ENCODE measurements around the gene CYP39A1. TPM values are rescaled to one million over a fixed set of nuclear protein-coding genes. Genes with fewer than 3 reads are reported as not detected.
A peak's percentile ranks its signal among the peaks of the same experiment; 100 is the strongest.

Gene CYP39A1, protein sequence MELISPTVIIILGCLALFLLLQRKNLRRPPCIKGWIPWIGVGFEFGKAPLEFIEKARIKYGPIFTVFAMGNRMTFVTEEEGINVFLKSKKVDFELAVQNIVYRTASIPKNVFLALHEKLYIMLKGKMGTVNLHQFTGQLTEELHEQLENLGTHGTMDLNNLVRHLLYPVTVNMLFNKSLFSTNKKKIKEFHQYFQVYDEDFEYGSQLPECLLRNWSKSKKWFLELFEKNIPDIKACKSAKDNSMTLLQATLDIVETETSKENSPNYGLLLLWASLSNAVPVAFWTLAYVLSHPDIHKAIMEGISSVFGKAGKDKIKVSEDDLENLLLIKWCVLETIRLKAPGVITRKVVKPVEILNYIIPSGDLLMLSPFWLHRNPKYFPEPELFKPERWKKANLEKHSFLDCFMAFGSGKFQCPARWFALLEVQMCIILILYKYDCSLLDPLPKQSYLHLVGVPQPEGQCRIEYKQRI
- 1.4 TPM for total RNA-seq

DNA sequence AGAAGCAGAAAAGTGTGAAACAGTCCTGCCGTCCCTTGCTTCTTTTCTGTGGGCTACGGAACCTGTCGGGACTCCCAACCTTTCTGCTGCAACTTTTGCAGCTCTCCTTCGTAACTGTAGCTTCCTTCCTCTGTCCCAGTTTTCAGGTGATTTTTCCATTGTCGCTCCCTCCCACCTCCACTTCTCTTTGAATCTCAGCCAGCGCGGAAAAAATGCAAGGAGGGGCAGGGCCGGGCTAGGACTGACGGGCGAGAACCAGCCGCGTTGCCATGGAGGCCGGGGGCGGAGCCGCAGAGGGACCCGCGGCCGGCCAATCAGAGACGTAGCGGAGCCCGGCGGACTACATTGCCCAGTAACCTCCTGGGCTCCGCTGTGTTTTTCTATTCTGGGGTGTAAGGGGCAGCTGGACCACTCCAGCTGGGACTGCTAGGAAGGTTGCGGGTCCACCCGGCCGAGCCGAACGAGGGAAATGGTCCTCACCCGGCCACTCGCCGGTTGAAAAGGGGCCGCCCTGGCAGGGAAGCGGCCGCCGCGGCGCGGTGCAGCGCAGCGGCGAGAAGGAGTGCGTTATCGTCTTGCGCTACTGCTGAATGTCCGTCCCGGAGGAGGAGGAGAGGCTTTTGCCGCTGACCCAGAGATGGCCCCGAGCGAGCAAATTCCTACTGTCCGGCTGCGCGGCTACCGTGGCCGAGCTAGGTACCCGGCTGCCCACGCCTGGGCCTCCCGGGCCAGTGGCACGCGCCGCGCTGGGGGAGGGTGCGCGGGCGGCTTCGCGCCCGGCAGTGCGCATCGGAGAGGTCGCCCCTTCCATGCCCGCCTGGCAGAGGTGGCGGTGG lies at the start of gene CYP39A1, which contains the start of gene SLC25A27:
TSS of gene CYP39A1 (minus strand) at position 216 of the 836 bp plus-strand sequence. CDS start 236 bp downstream, outside the sequence.
TSS of gene SLC25A27 (plus strand) at position 373 of the 836 bp plus-strand sequence. CDS start at position 591, 218 bp downstream.
- DNase-seq (ENCODE audit: low spot score in 2 of 2): peak; percentile 70 to 95
- Histone ChIP-seq H3K36me3 (peaks cover 0 to 3% of the 10 kb centered on the region in 2 donors), H3K27ac (peak within 1 kb of the TSS; percentile 86 to 87), H3K4me3 (peak within 1 kb of the TSS; percentile 85 to 90), H3K27me3 (no peaks in the 10 kb centered on the region), H3K9me3 (no peaks in the 10 kb centered on the region), H3K4me1 (peaks cover 0 to 4% of the 10 kb centered on the region in 2 donors)
- TF ChIP-seq, protein P1, sequence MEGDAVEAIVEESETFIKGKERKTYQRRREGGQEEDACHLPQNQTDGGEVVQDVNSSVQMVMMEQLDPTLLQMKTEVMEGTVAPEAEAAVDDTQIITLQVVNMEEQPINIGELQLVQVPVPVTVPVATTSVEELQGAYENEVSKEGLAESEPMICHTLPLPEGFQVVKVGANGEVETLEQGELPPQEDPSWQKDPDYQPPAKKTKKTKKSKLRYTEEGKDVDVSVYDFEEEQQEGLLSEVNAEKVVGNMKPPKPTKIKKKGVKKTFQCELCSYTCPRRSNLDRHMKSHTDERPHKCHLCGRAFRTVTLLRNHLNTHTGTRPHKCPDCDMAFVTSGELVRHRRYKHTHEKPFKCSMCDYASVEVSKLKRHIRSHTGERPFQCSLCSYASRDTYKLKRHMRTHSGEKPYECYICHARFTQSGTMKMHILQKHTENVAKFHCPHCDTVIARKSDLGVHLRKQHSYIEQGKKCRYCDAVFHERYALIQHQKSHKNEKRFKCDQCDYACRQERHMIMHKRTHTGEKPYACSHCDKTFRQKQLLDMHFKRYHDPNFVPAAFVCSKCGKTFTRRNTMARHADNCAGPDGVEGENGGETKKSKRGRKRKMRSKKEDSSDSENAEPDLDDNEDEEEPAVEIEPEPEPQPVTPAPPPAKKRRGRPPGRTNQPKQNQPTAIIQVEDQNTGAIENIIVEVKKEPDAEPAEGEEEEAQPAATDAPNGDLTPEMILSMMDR (IDR thresholded peaks at IDR 0.05): no peak
- intact Hi-C loops (cut with DNase I): loop anchor here (2.0 kb wide), 1 partner anchor 522 kb away; no protein-coding TSS in a partner anchor

DNA sequence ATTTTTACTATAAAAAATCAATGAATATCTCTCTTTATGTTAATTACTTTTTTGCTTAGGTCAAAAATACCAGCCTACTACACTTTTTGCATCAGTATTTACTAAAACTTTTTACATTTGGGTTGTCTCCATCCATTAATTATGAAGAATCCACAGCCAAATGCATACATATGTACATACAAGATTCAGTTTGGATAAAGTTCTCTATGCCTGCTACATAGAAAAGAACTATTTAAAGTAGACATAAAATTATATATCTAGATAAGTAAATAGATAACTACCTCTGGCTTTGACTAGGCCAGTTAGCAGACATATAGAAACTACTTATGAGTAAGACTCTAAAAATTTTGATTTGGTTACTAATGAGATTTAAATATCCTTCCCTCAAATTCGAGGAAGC lies 47.4 kb upstream of the CYP39A1 start:
- Histone ChIP-seq H3K27ac (no peak overlapping the region), H3K4me1 (no peaks in the 10 kb centered on the region), H3K36me3 (no peaks in the 10 kb centered on the region), H3K27me3 (no peaks in the 10 kb centered on the region), H3K4me3 (no peak overlapping the region), H3K9me3 (no peaks in the 10 kb centered on the region)
- intact Hi-C loops (cut with DNase I): no loop called here
- no peak for DNase-seq (ENCODE audit: low spot score in 2 of 2)
- TF ChIP-seq, protein P1 (IDR thresholded peaks at IDR 0.05): no peak

DNA sequence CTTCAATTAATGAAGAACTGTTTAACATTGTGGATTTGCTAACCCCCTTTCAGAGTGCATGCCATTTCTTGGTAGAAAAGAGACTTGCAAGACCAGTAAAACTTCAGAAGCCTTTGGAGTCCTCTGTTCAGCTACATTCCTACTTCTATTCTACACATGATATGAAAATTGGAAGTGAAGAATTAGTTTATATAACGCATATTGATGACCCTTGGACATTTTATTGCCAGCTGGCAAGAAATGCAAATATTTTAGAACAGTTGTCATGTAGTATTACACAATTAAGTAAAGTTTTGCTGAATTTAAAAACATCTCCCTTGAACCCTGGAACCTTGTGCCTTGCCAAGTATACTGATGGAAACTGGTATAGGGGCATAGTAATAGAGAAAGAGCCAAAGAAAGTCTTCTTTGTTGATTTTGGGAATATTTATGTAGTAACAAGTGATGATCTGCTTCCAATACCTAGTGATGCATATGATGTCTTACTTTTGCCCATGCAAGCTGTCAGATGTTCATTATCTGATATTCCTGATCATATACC lies 38.4 kb upstream of the CYP39A1 start:
- H3K4me3 ChIP-seq: no peak overlapping the region
- no peaks in the 10 kb centered on the region for H3K36me3 ChIP-seq
- intact Hi-C loops (cut with DNase I): no loop called here
- no peak for DNase-seq (ENCODE audit: low spot score in 2 of 2)
- H3K27ac ChIP-seq: no peak overlapping the region
- TF ChIP-seq, protein P1 (IDR thresholded peaks at IDR 0.05): no peak
- H3K4me1 ChIP-seq: no peaks in the 10 kb centered on the region
- H3K9me3 ChIP-seq: no peaks in the 10 kb centered on the region
- no peaks in the 10 kb centered on the region for H3K27me3 ChIP-seq

DNA sequence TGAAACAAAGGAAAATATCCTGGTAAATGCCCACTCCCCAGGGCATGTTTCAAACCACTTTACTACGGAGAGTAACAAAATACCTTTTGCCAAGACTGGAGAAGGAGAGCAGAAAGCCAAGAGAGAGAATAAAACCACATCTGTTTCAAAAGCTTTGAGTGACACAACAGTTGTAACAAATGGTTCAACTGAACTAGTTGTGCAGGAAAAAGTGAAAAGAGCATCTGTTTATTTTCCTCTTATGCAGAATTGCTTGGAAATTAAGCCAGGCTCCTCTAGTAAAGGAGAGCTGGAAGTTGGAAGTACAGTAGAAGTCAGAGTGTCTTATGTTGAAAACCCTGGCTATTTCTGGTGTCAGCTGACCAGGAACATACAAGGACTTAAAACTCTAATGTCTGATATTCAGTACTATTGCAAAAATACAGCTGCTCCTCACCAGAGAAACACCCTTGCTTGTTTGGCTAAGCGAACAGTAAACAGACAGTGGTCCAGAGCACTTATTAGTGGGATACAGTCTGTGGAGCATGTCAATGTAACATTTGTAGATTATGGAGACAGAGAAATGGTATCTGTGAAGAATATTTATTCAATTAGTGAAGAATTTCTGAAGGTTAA lies 37.6 kb upstream of the CYP39A1 start:
- no peak overlapping the region for H3K4me3 ChIP-seq
- H3K27me3 ChIP-seq: no peaks in the 10 kb centered on the region
- H3K9me3 ChIP-seq: no peaks in the 10 kb centered on the region
- intact Hi-C loops (cut with DNase I): no loop called here
- H3K27ac ChIP-seq: no peak overlapping the region
- H3K36me3 ChIP-seq: no peaks in the 10 kb centered on the region
- no peak for DNase-seq (ENCODE audit: low spot score in 2 of 2)
- no peaks in the 10 kb centered on the region for H3K4me1 ChIP-seq
- TF ChIP-seq, protein P1 (IDR thresholded peaks at IDR 0.05): no peak

DNA sequence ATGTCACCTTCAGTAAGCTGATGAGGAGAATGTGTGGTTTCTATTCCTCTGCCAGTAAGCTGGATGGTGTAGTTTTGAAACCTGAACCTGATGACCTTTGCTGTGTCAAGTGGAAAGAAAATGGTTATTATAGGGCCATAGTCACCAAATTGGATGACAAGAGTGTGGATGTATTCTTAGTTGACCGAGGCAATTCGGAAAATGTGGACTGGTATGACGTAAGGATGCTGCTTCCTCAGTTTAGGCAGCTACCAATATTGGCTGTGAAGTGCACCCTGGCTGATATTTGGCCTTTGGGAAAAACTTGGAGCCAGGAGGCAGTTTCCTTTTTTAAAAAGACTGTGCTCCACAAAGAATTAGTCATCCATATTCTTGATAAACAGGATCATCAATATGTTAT lies 37.0 kb upstream of the CYP39A1 start:
- Histone ChIP-seq H3K9me3 (no peaks in the 10 kb centered on the region), H3K27ac (no peak overlapping the region), H3K4me3 (no peak overlapping the region), H3K4me1 (no peaks in the 10 kb centered on the region), H3K27me3 (no peaks in the 10 kb centered on the region), H3K36me3 (no peaks in the 10 kb centered on the region)
- TF ChIP-seq, protein P1 (IDR thresholded peaks at IDR 0.05): no peak
- no peak for DNase-seq (ENCODE audit: low spot score in 2 of 2)
- intact Hi-C loops (cut with DNase I): no loop called here
